ENCODE results near the gene FRY.

Gene FRY

GRCh38 chr13:32191452-32191998 is 160.0 kb downstream of the FRY start:
- DNase-seq (ENCODE audit: low read depth, low spot score), result no peak
- H3K4me3 ChIP-seq (ENCODE audit: low read length), result no peak overlapping the region

GRCh38 chr13:32195713-32196112 is 164.1 kb downstream of the FRY start:
- H3K4me3 ChIP-seq (ENCODE audit: low read length), result no peak overlapping the region
- DNase-seq (ENCODE audit: low read depth, low spot score), result no peak

GRCh38 chr13:32199168-32199567 is 167.6 kb downstream of the FRY start:
- no peak overlapping the region for H3K4me3 ChIP-seq (ENCODE audit: low read length)
- no peak for DNase-seq (ENCODE audit: low read depth, low spot score)

DNA sequence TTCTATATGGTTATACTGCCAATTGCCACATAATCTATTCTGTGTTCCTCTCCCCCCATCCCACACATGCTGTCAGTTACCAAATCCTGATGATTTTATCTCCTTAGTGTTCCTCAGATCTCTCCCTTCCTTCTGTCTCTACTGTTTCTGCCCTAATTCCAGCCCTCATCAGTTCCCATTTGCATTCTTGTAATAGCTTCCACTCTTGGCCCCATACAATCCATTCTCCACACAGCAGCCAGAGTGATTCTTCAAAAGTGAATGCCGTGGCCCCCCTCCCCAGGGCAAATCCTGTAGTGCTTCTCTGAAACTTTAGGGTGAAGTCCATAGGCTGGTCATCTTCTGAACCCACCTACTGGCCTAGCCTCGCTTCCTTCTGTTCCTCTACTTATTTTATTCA is 169.2 kb downstream of the FRY start:
- no peak for DNase-seq (ENCODE audit: low read depth, low spot score)

GRCh38 chr13:32201809-32202208 is 170.2 kb downstream of the FRY start:
- H3K4me3 ChIP-seq (ENCODE audit: low read length), result no peak overlapping the region
- DNase-seq (ENCODE audit: low read depth, low spot score), result no peak

More for the DNA sequence above, 169.2 kb downstream of the FRY start:
- no peak overlapping the region for H3K4me3 ChIP-seq (ENCODE audit: low read length)

- DNase-seq (ENCODE audit: low read depth, low spot score), result no peak
- H3K4me3 ChIP-seq (ENCODE audit: low read length), result no peak overlapping the region
Observed at GRCh38 chr13:32202268-32202667, 170.7 kb downstream of the FRY start.

- DNase-seq (ENCODE audit: low read depth, low spot score), result no peak
- no peak overlapping the region for H3K4me3 ChIP-seq (ENCODE audit: low read length)
Observed at GRCh38 chr13:32203221-32203620, 171.6 kb downstream of the FRY start.

- no peak for DNase-seq (ENCODE audit: low read depth, low spot score)
- H3K4me3 ChIP-seq (ENCODE audit: low read length), result no peak overlapping the region
Observed at GRCh38 chr13:32203736-32204135, 172.2 kb downstream of the FRY start.

- no peak overlapping the region for H3K4me3 ChIP-seq (ENCODE audit: low read length)
- DNase-seq (ENCODE audit: low read depth, low spot score), result no peak
Observed at GRCh38 chr13:32205431-32206096, 174.0 kb downstream of the FRY start.

DNA sequence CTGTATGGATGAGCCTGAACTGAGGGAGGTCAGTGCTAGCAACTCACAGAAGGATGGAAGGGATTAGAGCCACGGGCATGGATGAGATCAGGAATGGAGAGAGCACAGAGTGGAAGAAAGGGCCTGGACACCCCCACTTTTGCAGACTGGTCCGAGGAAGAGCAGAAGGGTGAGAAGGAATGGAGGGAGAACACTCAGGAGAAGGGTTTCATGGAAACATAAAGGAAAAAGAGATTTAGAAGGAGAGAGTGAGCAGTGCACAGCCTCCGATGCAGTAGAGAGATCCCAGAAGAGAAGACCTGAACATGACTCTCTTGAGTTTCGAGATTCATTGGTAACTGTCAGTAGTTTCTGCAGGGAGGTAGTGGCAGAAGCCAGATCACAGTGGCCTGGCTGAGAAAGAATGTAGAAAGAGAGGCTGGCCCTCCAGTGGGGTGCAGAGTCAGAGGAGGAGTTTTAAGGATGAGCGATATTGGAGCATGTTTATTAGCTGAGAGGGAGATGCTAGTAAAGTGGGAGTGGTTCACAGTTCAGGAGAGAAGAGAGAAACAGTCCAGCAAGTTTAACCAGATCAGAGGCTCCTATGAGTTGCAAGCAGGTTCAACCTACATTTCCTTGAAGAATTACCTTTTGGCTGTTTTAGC is 174.6 kb downstream of the FRY start:
- DNase-seq (ENCODE audit: low read depth, low spot score), result no peak
- H3K4me3 ChIP-seq (ENCODE audit: low read length), result no peak overlapping the region

DNA sequence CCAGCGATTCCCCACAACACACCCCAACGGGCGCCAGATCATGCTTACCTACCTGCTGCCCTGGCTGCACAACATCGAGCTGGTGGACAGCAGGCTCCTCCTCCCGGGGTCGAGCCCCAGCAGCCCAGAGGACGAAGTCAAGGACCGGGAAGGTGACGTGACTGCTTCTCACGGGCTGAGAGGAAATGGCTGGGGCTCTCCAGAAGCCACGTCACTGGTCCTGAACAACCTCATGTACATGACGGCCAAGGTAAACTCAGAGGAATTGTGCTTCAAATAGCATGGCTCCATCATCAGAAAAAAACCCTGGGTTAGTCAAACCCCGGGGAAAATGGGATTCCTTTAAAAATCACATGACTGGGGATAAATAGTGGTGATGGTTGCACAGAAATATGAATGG is 177.3 kb downstream of the FRY start:
- H3K4me3 ChIP-seq (ENCODE audit: low read length), result no peak overlapping the region
- DNase-seq (ENCODE audit: low read depth, low spot score), result no peak

DNA sequence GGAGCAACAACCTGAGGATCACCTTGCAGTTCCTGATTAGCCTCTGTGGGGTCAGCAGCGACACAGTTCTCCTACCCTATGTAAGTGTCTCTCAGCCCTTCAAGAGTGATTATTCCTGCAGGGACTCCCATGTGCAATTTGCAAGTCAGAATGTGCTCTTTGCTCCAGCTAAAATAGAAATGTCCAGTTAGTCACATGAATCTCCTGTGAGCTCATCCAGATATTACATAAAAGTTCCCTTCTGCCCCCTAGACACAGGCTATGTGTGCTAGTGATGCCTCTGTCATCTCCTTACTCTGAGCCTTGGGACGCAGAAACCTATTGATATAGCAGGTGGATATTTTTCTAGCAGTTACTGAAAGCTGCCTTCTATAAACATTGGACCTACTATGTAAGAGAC is 178.1 kb downstream of the FRY start:
- H3K4me3 ChIP-seq (ENCODE audit: low read length), result no peak overlapping the region
- no peak for DNase-seq (ENCODE audit: low read depth, low spot score)

GRCh38 chr13:32210101-32210500 is 178.5 kb downstream of the FRY start:
- H3K4me3 ChIP-seq (ENCODE audit: low read length), result no peak overlapping the region
- no peak for DNase-seq (ENCODE audit: low read depth, low spot score)

- no peak overlapping the region for H3K4me3 ChIP-seq (ENCODE audit: low read length)
- DNase-seq (ENCODE audit: low read depth, low spot score), result no peak
Observed at GRCh38 chr13:32211813-32212212, 180.2 kb downstream of the FRY start.

- DNase-seq (ENCODE audit: low read depth, low spot score), result no peak
- H3K4me3 ChIP-seq (ENCODE audit: low read length), result no peak overlapping the region
Observed at GRCh38 chr13:32212421-32212820, 180.8 kb downstream of the FRY start.

GRCh38 chr13:32213626-32214025 is 182.1 kb downstream of the FRY start:
- DNase-seq (ENCODE audit: low read depth, low spot score), result no peak
- no peak overlapping the region for H3K4me3 ChIP-seq (ENCODE audit: low read length)

- H3K4me3 ChIP-seq (ENCODE audit: low read length), result no peak overlapping the region
- no peak for DNase-seq (ENCODE audit: low read depth, low spot score)
Observed at GRCh38 chr13:32214071-32214470, 182.5 kb downstream of the FRY start.

DNA sequence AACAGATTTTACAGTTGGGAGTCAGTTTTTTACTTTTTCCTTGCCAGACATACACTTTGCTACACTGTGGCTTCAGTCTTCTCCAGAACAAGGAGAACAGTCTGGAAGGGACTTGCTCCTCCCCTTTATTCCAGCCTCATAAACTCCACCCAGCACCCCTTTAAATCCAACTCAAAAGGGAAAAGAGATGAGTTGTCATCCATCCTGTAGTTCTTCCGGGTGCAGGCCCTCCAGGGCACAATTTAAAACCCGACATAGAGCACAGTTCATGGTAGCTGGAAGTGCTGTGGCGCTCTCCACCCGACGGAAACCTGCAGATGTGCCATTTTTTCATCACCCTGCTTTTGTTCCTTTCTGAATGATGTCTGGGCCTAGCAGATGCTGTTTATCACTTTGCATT is 184.7 kb downstream of the FRY start:
- no peak for DNase-seq (ENCODE audit: low read depth, low spot score)
- H3K4me3 ChIP-seq (ENCODE audit: low read length), result no peak overlapping the region

GRCh38 chr13:32222046-32222676 is 190.6 kb downstream of the FRY start:
- no peak for DNase-seq (ENCODE audit: low read depth, low spot score)

GRCh38 chr13:32224916-32225315 is 193.3 kb downstream of the FRY start:
- H3K4me3 ChIP-seq (ENCODE audit: low read length), result no peak overlapping the region
- DNase-seq (ENCODE audit: low read depth, low spot score), result no peak

More at GRCh38 chr13:32222046-32222676, 190.6 kb downstream of the FRY start:
- no peak overlapping the region for H3K4me3 ChIP-seq (ENCODE audit: low read length)

Data from Jurkat, Clone E6-1 (cell line).